ENCODE measurements around the gene GNPTG.
A peak's percentile ranks its signal among the peaks of the same experiment; 100 is the strongest.

Gene GNPTG

DNA sequence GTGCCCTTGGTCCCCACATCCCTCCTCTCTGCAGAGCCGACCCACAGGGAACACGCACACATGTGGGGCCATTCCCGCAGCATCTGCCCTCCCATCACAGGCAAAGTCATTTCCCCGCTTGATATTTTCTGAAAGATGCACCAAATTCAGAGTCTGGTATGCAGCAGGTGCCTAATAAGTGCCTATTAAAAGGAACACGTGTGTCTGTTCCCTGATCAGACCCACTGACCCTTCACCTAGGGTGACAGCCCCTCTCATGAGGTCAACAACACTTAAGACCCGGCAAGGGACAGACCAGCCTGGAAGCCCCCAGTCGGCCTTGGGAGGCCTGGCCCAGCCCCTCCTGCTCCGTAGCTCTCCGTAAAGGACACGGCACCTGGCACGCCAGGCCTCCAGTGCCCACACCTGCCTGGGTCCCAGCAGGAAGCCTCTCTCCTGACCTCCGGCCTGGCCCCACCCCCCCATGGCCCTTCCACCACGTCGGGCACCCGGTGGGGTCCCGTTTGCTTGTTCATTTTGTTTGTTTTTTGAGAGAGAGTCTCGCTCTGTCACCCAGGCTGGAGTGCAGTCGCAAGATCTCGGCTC lies 42.7 kb downstream of the GNPTG start:
- no peak for DNase-seq (ENCODE audit: low read depth)

DNA sequence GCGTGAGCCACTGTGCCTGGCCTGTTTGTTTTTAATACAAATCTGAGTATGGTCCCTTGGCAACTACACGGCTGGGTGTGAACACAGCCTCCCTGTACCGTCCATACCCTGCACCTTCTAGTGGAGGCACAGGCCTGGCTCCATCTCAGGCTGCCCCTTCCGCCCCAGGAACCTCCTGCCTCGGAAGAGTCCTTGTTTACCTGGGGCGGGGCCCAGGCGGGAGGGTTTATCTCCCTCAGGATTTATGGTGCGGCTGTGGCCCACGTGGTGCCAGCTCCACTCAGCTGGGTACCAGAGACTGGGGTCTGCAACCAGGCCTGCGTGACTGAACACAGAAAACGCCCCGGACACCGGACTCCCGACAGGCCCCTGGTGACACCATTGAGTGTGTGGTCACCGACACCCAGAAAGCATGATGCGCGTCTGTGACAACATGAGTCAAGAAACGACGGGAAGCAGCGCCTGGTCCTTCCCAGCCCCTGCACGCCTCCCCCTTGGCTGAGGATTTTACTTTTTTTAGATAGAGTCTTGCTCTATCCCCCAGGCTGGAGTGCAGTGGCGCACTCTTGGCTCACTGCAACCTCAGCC lies 43.8 kb downstream of the GNPTG start:
- no peak for DNase-seq (ENCODE audit: low read depth)

DNA sequence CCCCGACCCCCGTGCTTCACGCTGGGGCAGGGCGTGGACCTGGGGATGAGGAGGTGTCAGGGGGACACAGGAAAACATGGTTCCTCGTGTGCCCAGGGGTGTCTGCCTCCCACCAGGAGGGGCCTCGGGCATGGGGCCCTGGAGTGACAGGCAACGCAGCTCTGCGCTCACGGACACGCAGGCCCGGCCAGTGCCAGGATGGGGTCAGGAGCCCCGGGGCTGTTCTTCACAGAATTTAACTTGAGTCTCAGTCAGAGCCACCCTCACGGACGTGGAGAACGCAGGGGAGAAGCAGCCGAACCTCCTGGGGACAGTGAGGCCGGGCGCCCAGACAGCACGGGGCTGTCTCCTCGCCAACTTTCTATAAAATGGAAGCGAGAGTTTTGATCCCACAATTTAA lies 46.0 kb downstream of the GNPTG start:
- no peak for DNase-seq (ENCODE audit: low read depth)

DNA sequence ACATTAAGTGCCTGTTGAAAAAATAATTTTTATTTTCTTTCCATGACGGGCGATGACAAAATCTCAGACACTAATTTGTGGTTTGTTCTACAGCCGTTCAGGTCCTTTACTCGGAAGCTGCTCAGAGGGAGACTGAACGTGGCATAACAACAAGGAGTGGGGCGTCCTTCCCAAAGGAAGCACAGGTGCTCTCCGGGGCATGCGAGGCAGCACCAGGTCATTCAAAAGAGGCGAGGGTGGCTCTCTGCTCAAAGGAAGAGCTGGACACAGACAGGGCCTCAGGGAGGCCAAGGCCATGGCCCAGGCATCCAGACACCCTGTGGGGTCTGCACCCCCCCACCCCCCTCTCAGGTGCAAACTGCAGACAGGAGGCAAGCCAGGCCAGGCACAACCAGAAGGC lies 46.6 kb downstream of the GNPTG start:
- DNase-seq (ENCODE audit: low read depth), result no peak

DNA sequence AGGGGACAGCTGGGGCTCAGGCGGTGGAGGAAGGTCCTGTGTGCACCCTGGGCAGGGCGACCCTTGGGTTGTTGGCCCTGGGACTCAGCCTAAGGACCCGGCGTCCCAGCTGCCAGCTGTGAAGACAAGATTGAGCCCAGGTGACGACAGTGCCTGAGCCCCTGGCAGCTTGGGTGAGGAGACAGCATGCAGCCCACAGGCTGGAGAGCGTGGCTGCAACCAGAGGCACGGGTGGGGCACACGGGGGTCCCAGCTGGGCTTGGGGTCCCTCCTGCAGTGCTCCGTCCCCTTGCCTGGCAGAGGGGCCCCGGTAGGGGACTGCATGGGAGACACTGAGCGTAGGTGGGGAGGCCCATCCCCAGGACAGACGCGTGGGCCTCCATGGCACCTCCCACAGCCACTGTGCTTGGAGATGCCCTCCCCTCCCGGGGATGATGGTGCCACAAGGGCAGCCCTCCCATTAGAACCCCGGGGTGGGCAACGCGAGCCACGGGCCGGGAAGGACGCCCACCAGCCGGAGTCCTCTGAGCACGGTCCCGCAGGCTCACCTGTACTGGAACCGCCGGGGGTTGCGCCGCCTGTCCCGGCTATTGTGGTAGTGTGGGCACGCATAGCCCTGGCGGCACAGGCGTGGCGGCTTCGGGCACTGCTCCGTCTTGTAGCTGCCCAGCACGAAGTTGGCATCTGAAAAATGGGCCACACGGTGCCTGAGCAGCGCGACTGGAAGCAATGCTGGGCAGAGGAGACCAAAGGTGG lies 47.3 kb downstream of the GNPTG start:
- no peak for DNase-seq (ENCODE audit: low read depth)

DNA sequence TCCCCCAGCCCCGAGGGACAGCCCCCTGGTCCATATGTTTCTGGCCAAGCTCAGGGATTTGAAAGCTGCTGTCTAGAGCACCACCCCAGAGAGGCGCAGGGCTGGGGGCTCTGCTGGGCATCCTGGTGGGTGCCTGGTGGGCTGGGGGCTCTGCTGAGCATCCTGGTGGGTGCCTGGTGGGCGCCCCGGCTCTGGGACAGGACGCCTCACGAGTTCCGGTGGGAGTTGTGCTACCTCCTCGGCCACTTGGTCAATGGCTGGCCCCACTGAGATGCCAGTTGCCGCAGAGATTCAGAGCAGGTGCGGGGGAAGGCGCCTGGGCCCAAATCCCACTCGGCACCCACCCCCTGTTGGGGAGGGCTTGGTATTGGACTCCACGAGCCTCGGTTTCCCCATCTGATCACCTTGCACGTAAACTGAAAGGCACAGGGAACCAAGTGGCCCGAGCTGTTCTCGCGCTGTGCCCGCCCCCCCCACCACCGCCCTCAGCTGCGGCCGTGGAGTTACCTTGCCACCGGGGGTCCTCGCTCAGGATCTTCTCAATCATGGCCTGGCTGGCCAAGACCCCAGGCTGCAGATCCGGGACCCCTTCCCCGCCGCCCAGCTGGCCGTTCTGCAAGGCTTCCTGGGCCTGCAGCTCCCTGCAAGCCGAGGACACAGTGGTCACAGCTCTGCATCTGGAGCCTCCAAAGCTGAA lies 49.5 kb downstream of the GNPTG start:
- no peak for DNase-seq (ENCODE audit: low read depth)

DNA sequence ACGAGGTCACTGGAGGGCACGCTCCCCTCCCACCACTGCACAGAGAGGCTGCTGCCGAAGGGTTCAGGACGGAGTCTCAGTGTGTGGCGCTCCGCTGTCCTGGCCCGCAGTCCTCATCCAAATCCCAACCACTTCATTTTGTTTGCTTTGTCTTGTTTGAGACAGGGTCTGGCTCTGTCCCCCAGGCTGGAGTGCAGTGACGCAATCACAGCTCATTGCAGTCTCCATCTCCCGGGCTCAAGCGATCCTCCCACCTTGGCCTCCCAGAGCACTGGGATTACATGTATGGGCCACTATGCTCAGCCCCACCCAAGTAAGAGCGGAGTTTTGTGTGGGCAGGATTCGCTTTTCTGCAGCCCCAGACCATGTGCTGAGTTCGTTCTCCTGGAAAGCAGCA lies 50.0 kb downstream of the GNPTG start:
- DNase-seq (ENCODE audit: low read depth), result no peak

DNA sequence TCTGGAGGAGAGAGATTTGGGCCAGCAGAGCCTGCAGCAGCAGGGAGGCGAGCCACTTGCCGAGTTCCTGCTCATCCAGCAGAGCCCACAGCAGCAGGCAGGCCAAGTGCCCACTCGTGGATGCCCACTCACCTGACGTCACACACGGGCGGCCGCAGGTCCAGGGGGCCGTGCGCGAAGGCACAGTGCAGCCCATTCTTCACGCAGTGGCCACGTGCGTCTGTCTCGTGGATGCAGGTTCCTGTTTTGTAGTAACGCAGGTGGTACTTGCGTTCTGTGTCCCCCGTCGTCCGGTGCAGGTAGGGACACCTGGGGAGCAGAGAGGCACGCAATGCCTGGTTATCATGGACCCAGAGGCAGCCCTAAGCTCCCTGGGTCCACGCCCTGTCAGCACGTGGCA lies 51.3 kb downstream of the GNPTG start:
- DNase-seq (ENCODE audit: low read depth), result no peak

DNA sequence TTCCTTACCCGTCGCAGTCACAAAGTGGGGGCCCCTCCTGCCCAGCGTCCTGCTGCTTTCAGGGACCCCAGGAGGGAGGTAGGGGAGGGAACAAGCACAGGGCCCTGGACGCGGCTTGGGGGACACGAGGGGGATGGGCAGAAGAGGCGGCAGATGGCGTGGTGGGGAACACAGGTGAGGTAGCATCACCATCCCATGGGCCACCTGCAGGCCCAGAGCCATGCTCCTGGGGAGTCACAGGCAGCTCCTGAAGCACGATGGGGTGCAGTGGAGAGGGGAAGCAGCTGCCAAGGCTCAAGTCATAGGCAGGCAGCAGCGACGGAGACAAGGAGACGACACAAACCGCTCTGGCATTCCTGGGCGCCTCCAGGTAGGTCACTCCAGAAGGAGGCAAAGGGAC lies 52.0 kb downstream of the GNPTG start:
- no peak for DNase-seq (ENCODE audit: low read depth)

DNA sequence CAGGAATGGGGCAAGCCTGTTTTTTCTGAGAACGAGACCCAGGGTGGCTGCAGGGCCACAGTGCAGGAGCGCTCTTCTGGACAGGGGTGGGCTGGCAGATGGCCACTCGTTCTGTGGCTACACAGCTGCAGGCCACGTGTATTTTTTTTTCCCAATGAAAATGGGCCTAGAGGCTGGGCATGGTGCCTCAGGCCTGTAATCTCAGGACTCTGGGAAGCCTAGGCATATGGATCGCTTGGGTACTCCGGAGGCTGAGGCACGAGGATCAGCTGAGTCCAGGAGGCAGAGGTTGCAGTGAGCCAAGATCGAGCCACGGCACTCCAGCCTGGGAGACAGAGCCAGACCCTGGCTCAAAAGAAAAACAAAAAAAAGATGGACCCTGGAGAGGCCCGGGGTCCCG lies 56.0 kb downstream of the GNPTG start:
- no peak for DNase-seq (ENCODE audit: low read depth)

DNA sequence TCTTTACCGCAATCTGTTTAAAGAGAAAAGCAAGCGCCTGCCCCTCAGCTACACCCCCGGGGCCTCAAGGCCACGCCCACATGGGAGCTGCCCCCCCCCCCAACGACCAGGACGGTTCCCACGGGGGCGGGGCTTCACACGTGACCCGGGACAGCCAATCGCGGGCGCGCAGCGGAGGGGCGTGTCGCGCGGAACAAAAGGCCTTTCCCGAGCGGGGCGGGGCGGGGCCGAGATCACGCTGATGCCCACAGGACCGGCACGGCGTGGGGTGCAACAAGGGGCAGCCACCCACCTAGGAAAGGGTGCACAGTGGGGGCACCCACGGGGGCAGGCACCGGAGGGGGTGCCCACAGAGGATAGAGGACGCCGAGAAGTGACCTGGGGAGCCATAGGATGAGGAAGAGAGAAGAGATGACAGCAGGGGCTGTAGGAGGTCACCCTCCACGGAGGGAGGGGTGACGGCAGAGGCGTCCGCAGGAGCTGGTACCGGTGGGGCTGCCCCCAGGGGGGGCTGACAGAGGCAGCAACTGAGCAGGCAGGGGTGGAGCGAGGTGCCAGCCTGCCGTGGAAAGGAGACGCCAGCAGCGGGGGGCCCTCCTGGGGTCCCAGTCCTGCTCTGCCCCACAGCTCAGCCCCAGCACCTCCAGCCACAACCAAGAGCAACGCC lies 56.6 kb downstream of the GNPTG start:
- peak; percentile 35 for DNase-seq (ENCODE audit: low read depth)

DNA sequence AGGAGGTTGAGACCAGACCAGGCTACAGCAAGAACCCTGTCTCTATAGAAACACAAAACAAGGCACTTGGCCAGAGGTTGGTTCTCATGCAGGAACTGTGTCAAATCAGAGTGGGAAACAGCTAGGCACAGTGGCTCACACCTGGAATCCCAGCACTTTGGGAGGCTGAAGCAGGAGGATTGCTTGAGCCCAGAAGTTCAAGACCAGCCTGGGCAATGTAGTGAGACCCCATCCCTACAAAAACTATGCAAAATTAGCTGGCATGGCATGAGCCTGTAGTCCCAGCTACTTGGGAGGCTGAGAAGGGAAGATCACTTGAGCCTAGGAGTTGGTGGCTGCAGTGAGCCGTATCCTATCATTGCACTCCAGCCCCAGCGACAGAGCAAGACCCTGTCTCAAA lies 61.1 kb downstream of the GNPTG start:
- no peak for DNase-seq (ENCODE audit: low read depth)
